HepG2 (cell line): ENCODE data around the gene DOCK2. TPM values are rescaled to one million over a fixed set of nuclear protein-coding genes. Genes with fewer than 3 reads are reported as not detected.

Source experiments
- ATAC-seq: fragments of 200-7000 bp; cut with Tn5 transposase; 3 replicates; pipeline ENCODE4 v1.9.1; 2020; ENCODE audit warnings: mild to moderate bottlenecking, moderate library complexity
- BruUV-seq: library from RNA; stranded (reverse); fragments of 400-500 nt; replicated peaks from 2 replicates; lab custom pipeline; 2021; lab: Mats Ljungman, UMichigan
- CTCF ChIA-PET: fragments of 300-600 bp; formaldehyde crosslinking; extraction: SDS; loops from one replicate; lab custom pipeline; 2021; ENCODE audit warnings: low total read pairs, inconsistent platforms, low intra/inter-chr PET ratio; lab: Yijun Ruan, JAX
- POLR2A ChIA-PET: fragments of 350-600 bp; sonication (Branson Sonifier 250); formaldehyde crosslinking; loops from one replicate; lab custom pipeline; 2020; ENCODE audit warnings: antibody characterized with exemption, inconsistent platforms; lab: Yijun Ruan, JAX
- DNase-seq: peaks from one replicate; pipeline ENCODE4 v3.0.0-alpha.2; 2015; ENCODE audit warnings: low spot score
- FAIRE-seq: peaks from 3 replicates; lab custom pipeline; 2011; peaks lifted over from hg19 to GRCh38; lab: Jason Lieb, UNC
- H2AFZ ChIP-seq: one replicate; pipeline ENCODE4 v1.6.1; 2011; ENCODE audit warnings: low read length, inconsistent platforms
- H3K27ac ChIP-seq: fragments of 300-600 bp; 3 replicates; pipeline ENCODE4 v1.8.0; 2011; ENCODE audit warnings: mixed run types, mild to moderate bottlenecking, mixed read lengths, low read length, inconsistent platforms; ENCODE audit not compliant: insufficient read depth; ENCODE audit errors: extremely low read length
- H3K27me3 ChIP-seq, 2 experiments: fragments of 200-600 bp in 1 of 2; 2 replicates in 1 of 2; 3 replicates in 1 of 2; pipeline versions ENCODE4 v1.6.0 to v1.8.0; 2011; ENCODE audit warnings: low read length in 2 of 2, mild to moderate bottlenecking in 2 of 2, moderate library complexity in 2 of 2, inconsistent platforms in 1 of 2; ENCODE audit not compliant: insufficient read depth in 2 of 2, control insufficient read depth in 1 of 2
- H3K36me3 ChIP-seq, 2 experiments: fragments of 200-600 bp in 1 of 2; replicated peaks in 1 of 2; 2 replicates in 1 of 2; 3 replicates in 1 of 2; pipeline versions ENCODE4 v1.5.1 to v1.8.0; 2011; ENCODE audit warnings: low read length in 2 of 2, inconsistent platforms in 1 of 2; ENCODE audit not compliant: insufficient read depth in 2 of 2, control insufficient read depth in 1 of 2
- H3K4me1 ChIP-seq: 2 replicates; pipeline ENCODE4 v1.5.1; 2012; ENCODE audit warnings: low read length, inconsistent platforms; ENCODE audit not compliant: insufficient read depth
- H3K4me2 ChIP-seq: 2 replicates; pipeline ENCODE4 v1.6.0; 2011; ENCODE audit warnings: low read depth, low read length, inconsistent platforms
- H3K4me3 ChIP-seq, 3 experiments: fragments of 200-600 bp in 1 of 3; sonication (generic), shearing (Covaris generic) in 1 of 3; replicated peaks in 1 of 3; 2 replicates each; pipeline ENCODE4 v1.5.1; 2011 to 2016; ENCODE audit warnings: low read length in 3 of 3, inconsistent platforms in 2 of 3, low read depth in 2 of 3, mild to moderate bottlenecking in 2 of 3, control low read depth in 1 of 3, mixed read lengths in 1 of 3; ENCODE audit not compliant: insufficient read depth in 1 of 3
- H3K79me2 ChIP-seq: one replicate; pipeline ENCODE4 v1.6.1; 2011; ENCODE audit warnings: low read length, inconsistent platforms; ENCODE audit not compliant: insufficient read depth
- H3K9ac ChIP-seq: 2 replicates; pipeline ENCODE4 v1.6.0; 2011; ENCODE audit warnings: mild to moderate bottlenecking, low read depth, low read length, inconsistent platforms; ENCODE audit not compliant: insufficient read depth
- H3K9me3 ChIP-seq: 2 replicates; pipeline ENCODE4 v1.5.1; 2012; ENCODE audit warnings: mild to moderate bottlenecking, low read length
- H4K20me1 ChIP-seq: 2 replicates; pipeline ENCODE4 v1.6.0; 2011; ENCODE audit warnings: inconsistent platforms, mild to moderate bottlenecking, low read length, moderate library complexity; ENCODE audit not compliant: insufficient read depth
- ATF5 ChIP-seq: sonication (generic); formaldehyde crosslinking; IDR thresholded peaks from 2 replicates; pipeline ENCODE4 v1.4.0; 2020; ENCODE audit warnings: mild to moderate bottlenecking, low read depth, missing genetic modification reagents
- CSRNP2 ChIP-seq: sonication (generic); formaldehyde crosslinking; conservative IDR thresholded peaks from 2 replicates; pipeline ENCODE4 v1.8.0; 2022; ENCODE audit warnings: low read depth, missing genetic modification reagents
- ELK4 ChIP-seq: sonication (generic); formaldehyde crosslinking; IDR thresholded peaks from 2 replicates; pipeline ENCODE4 v1.9.0; 2021; ENCODE audit warnings: missing genetic modification reagents, borderline replicate concordance
- ETV6 ChIP-seq: sonication (generic); formaldehyde crosslinking; conservative IDR thresholded peaks from 2 replicates; pipeline ENCODE4 v1.4.0; 2020; ENCODE audit warnings: missing genetic modification reagents
- HNF4A ChIP-seq: sonication (generic); formaldehyde crosslinking; IDR thresholded peaks from 2 replicates; pipeline ENCODE4 v1.4.0; 2020; ENCODE audit warnings: missing genetic modification reagents
- IKZF1 ChIP-seq: fragments of 450-650 bp; IDR thresholded peaks from 2 replicates; pipeline ENCODE4 v1.7.1; 2016
- LRRFIP1 ChIP-seq: sonication (generic); formaldehyde crosslinking; conservative IDR thresholded peaks from 2 replicates; pipeline ENCODE4 v1.4.0; 2020; ENCODE audit warnings: missing genetic modification reagents
- MED1 ChIP-seq: sonication (generic); formaldehyde crosslinking; IDR thresholded peaks from 2 replicates; pipeline ENCODE4 v1.4.0; 2020; ENCODE audit warnings: missing genetic modification reagents
- MXD1 ChIP-seq: sonication (generic); formaldehyde crosslinking; IDR thresholded peaks from 2 replicates; pipeline ENCODE4 v1.4.0; 2020; ENCODE audit warnings: mild to moderate bottlenecking, missing genetic modification reagents
- ZNF510 ChIP-seq: sonication (generic); formaldehyde crosslinking; IDR thresholded peaks from 2 replicates; pipeline ENCODE4 v1.4.0; 2020; ENCODE audit warnings: low read depth, mild to moderate bottlenecking, missing genetic modification reagents
- ZNF598 ChIP-seq: sonication (generic); formaldehyde crosslinking; IDR thresholded peaks from 2 replicates; pipeline ENCODE4 v1.5.1; 2020; ENCODE audit warnings: mild to moderate bottlenecking, missing genetic modification reagents, borderline replicate concordance
- ZNF607 ChIP-seq: sonication (generic); formaldehyde crosslinking; IDR thresholded peaks from 2 replicates; pipeline ENCODE4 v1.5.1; 2020; ENCODE audit warnings: missing genetic modification reagents, mild to moderate bottlenecking, borderline replicate concordance
- ZNF737 ChIP-seq: sonication (generic); formaldehyde crosslinking; IDR thresholded peaks from 2 replicates; pipeline ENCODE4 v1.5.0; 2020; ENCODE audit warnings: missing genetic modification reagents, mild to moderate bottlenecking, borderline replicate concordance
- WGBS: methylation state at CpG from one replicate; pipeline ENCODE4 v1.1.6; 2017; ENCODE audit warnings: low lambda C conversion rate; 5-methylcytosine and 5-hydroxymethylcytosine counted together
- in situ Hi-C: cut with HindIII; loops from 2 replicates; pipeline ENCODE4 v1.10.0; 2017; ENCODE audit warnings: low pct_unique_long_range_greater_than_20kb; ENCODE audit not compliant: extremely low pct_ligation_motif_present
- intact Hi-C: fragments of 100-400 bp; cut with micrococcal nuclease; formaldehyde crosslinking; loops from one replicate; pipeline ENCODE4 v1.10.0; 2022; ENCODE audit not compliant: unreplicated experiment
- polyA plus RNA-seq, 8 experiments: library from polyadenylated mRNA; depleted of rRNA in 3 of 8; stranded (reverse) in 7 of 8; unstranded in 1 of 8; fragments of >200 nt; fragmentation: Illumina TruSeq in 4 of 8; extraction: Trizol in 4 of 8; gene quantifications; 2 replicates each; pipeline versions ENCODE4 v1.2.1 to v1.2.3, GENCODE V29; 2011 to 2016; ENCODE audit warnings: low read depth in 4 of 8, missing spikeins in 1 of 8, mixed read lengths in 1 of 8; ENCODE audit not compliant: insufficient read depth in 1 of 8
- total RNA-seq, 5 experiments: library from RNA; depleted of rRNA; stranded (reverse); fragments of >200 nt; fragmentation: Illumina TruSeq; extraction: Trizol; gene quantifications; 2 replicates each; pipeline ENCODE4 v1.2.3, GENCODE V29; 2016; ENCODE audit warnings: low read depth in 1 of 5

DOCK2 gene
- total and polyA plus RNA-seq, 2 of the 13 experiments (the other 11 are each of a cell fraction or from before 2014, with no cell fraction given), result not detected

GRCh38 chr5:169772688-169773087 lies 135.6 kb downstream of the DOCK2 start:
- CTCF ChIA-PET, result no interaction called here
- no peak overlapping the region for H2AFZ ChIP-seq
- WGBS, result 0% methylated on average over 6 of the region's 6 CpGs
- in situ Hi-C loops (no loop called here), intact Hi-C loops (no loop called here)
- no peak overlapping the region for H3K9ac ChIP-seq
- no peaks in the 10 kb centered on the region for H3K9me3 ChIP-seq
- no peaks in the 10 kb centered on the region; a peak in 1 of 5 replicates for H3K27me3 ChIP-seq
- BruUV-seq, result no TSS peak
- H3K27ac ChIP-seq, result no peak overlapping the region
- DNase-seq (no peak), ATAC-seq (no peak), FAIRE-seq (no peak)
- H3K36me3 ChIP-seq, result no peaks in the 10 kb centered on the region
- no peak overlapping the region for H3K4me3 ChIP-seq
- H4K20me1 ChIP-seq, result no peaks in the 10 kb centered on the region
- no peaks in the 10 kb centered on the region for H3K79me2 ChIP-seq
- POLR2A ChIA-PET, result no interaction called here
- TF ChIP-seq HNF4A (CRISPR knock-in tag) (no peak), IKZF1 (no peak)
- H3K4me1 ChIP-seq, result no peaks in the 10 kb centered on the region
- H3K4me2 ChIP-seq, result no peak overlapping the region

GRCh38 chr5:169777159-169777558 lies 140.1 kb downstream of the DOCK2 start:
- Histone ChIP-seq H3K4me1 (no peaks in the 10 kb centered on the region), H3K27me3 (no peaks in the 10 kb centered on the region), H3K4me2 (no peak overlapping the region), H3K27ac (no peak overlapping the region), H2AFZ (no peak overlapping the region), H3K36me3 (no peaks in the 10 kb centered on the region), H4K20me1 (no peaks in the 10 kb centered on the region), H3K4me3 (no peak overlapping the region), H3K9ac (no peak overlapping the region), H3K79me2 (no peaks in the 10 kb centered on the region), H3K9me3 (no peaks in the 10 kb centered on the region)
- intact Hi-C loops (no loop called here), in situ Hi-C loops (no loop called here)
- no peak for DNase-seq
- POLR2A ChIA-PET, result no interaction called here
- no peak for ATAC-seq
- no peak for FAIRE-seq
- 5% methylated on average over 5 of the region's 6 CpGs for WGBS
- no TSS peak for BruUV-seq
- CTCF ChIA-PET, result no interaction called here
- TF ChIP-seq ATF5 (CRISPR knock-in tag), result no peak
- TF ChIP-seq ETV6 (CRISPR knock-in tag), result no peak
- no peak for TF ChIP-seq MXD1 (CRISPR knock-in tag)
- no peak for TF ChIP-seq ZNF510
- no peak for TF ChIP-seq MED1
- no peak for TF ChIP-seq ZNF607 (CRISPR knock-in tag)
- TF ChIP-seq ELK4 (CRISPR knock-in tag), result no peak
- no peak for TF ChIP-seq ZNF598 (CRISPR knock-in tag)
- no peak for TF ChIP-seq ZNF737 (CRISPR knock-in tag)
- no peak for TF ChIP-seq LRRFIP1
- TF ChIP-seq CSRNP2 (CRISPR knock-in tag), result no peak
